Right renal pelvis (tissue), 4 donors: Measurements from ENCODE around the gene PCED1B. TPM values are rescaled to one million over a fixed set of nuclear protein-coding genes. Genes with fewer than 3 reads are reported as not detected.

Experiments used
- DNase-seq, 4 donors: peaks; one replicate each; pipeline ENCODE4 v3.0.0-alpha.2; 2013; ENCODE audit warnings: low read depth in 4 of 4, low spot score in 3 of 4, missing footprints in 1 of 4
- polyA plus RNA-seq, 4 donors: library from polyadenylated mRNA; unstranded; fragments of 120-200 nt; gene quantifications; one replicate each; pipeline ENCODE4 v1.2.1, GENCODE V29; 2013; ENCODE audit not compliant: insufficient read length in 4 of 4

The PCED1B gene
- polyA plus RNA-seq, 4 donors = 4.0 to 5.3 (median 4.4) TPM

DNA sequence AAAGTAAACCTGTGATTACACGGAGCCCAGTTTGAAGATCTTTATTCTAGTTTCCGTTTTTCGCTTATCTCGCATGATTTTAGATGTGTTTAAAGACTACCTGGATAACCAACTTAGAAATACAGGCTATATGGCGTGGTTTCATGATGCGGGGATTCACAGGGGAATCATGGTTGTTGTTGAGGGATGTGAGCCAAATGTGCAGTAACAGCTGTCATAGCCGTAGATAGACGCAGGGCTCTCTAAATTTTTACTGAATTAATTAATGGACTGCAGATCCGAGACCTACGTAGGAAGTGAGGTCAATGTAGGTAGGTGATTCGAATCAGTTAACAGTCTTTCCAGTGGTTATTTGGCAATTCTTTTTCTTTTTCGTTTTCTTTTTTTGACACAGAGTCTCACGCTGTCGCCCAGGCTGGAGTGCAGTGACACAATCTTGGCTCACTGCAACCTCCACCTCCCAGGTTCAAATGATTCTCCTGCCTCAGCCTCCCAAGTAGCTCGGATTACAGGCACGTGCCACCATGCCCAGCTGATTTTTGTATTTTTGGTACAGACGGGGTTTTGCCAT is 145.2 kb downstream of the PCED1B start:
- no peak for DNase-seq

- no peak for DNase-seq
Observed at GRCh38 chr12:47225356-47225755, 145.9 kb downstream of the PCED1B start.

DNA sequence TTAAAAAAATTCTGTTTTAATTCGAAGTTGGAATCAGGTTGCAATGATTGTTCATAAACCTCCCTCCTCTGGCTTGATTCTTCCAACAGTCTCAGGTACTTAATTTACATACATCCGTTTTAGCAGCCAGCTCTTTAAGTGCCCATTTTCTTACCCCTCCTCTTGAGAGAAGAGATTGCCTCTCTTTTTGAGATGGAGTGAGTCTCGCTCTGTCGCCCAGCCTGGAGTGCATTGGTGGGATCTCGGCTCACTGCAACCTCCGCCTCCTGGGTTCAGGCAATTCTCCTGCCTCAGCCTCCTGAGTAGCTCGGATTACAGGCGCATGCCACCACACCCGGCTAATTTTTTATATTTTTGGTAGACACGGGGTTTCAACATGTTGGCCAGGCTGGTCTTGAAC is 146.8 kb downstream of the PCED1B start:
- no peak for DNase-seq

DNA sequence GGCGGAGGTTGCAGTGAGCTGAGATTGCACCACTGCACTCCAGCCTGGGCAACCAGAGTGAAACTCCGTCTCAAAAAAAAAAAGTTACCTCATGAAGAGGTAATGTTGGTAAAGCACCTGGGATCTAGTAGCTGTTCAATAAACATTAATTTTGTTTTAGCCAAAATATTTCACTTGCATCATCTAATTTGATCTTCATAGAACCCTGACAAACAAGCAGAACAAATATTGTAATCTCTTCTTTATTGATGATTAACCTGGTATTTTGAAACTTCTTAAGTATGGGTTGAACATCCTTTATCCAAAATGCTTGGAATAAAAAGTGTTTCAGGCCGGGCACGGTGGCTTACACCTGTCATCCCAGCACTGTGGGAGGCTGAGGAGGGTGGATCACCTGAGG is 149.4 kb downstream of the PCED1B start:
- DNase-seq = no peak

DNA sequence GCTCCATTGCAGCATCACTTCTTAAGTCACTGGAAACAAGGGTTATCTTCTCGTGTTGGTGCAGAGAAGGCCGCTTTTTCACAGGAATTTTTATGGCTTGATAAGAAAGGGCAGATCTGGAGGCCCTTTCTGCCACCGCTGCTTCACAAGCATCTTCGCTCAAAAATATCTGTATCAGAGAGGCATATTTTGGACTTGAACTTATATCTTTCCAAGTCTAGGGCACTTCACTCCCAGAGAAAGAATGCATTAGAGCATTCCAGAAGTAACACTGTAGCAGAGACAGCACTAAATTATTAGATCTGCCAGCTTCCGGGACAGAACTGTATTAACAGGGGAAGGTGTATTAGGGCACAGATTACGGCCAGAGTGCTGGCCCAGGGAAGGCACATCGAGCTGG is 152.0 kb downstream of the PCED1B start:
- no peak for DNase-seq

DNA sequence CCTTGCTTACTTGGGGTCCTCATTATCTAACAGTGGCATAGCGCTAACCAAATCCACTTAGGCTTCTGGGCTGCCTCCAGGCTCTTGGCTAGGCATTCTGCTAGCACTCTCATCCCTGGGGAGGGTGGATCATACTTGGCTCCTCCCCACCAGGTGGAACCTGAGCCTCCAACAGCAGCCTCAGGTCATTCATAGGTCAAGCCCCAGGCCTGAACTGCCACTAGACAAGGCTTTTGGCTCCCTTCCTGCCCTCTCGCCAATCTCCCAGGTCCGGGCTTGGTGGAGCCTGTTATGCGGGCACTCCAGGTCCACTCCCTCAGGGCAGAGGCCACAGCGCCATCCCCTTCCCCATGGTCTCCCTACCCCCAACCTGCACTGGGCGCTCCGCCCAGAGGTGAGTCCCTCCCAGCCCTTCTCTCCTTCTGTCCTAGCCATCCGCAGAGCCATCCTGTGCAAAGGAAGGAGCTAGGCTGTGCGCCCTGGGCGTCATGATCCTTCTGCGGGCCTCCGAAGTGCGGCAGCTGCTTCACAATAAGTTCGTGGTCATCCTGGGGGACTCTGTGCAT is 155.2 kb downstream of the PCED1B start:
- no peak for DNase-seq

GRCh38 chr12:47235258-47236040 is 156.0 kb downstream of the PCED1B start:
- DNase-seq = no peak

DNA sequence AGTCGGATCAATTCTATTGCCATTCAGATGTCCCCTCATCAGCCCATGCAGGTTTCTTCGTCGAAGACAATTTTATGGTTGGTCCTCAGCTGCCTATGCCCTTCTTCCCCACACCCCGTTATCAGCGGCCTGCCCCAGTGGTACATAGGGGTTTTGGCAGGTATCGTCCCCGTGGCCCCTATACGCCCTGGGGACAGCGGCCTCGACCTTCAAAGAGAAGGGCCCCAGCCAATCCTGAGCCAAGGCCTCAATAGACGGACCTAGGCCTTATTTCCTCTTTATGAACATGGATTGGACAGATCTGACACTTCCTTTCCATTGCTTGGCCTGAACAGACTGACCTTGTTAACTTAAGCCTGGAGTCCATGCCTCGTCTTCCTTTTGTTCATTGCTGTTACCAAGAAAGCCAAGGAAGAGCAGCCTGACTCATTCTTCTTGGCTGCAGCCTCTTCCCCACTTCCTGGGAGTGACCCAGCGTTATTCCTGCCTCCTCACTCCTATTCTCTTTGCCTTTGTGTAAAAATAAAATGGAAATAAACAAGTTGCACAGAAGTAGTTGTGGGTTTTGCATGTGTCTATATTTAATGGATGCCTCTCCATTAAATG is 156.8 kb downstream of the PCED1B start:
- no peak for DNase-seq

GRCh38 chr12:47237751-47238211 is 158.4 kb downstream of the PCED1B start:
- DNase-seq = no peak

GRCh38 chr12:47238669-47239114 is 159.3 kb downstream of the PCED1B start:
- DNase-seq = no peak

- DNase-seq = no peak
Observed at GRCh38 chr12:47242426-47242825, 163.0 kb downstream of the PCED1B start.

DNA sequence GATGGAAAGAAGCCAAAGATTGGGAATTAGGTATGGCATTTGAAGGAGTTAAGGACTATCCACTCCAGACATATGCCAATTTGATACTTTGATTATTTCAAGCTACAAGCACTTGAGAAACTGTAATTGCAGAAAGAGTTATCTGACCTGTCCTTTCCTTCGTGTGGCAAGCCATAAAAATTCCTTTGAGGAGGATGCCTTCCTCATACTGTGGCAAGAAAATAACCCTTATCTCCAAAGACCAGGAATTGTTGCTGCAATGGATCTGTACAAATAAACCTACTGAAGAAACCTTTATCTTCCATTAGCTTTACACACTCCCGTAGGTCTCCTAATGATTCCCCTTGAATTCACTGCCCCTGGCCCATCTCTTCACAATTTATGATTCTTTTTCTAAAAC is 165.4 kb downstream of the PCED1B start:
- DNase-seq = no peak

DNA sequence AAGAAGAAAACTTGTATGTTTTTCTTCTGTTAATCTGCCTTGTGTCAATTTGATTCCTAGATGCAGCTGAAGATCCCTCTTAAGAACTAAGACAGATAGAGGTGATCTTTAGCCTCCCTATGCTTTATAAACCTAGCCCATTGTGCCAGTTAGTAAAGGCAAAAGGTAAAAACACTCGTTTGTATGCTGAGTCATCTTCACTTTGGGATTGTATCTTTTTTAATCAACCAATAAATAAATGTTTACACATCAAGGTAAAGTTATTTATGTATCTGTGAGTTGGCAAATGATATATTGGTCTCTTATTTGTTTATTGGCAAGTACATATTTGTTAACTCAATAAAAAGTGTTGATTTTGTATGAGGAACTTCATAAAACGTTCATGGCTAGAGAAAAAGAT is 166.2 kb downstream of the PCED1B start:
- no peak for DNase-seq

- no peak for DNase-seq
Observed at GRCh38 chr12:47247418-47247817, 168.0 kb downstream of the PCED1B start.

- DNase-seq = no peak
Observed at GRCh38 chr12:47249082-47249481, 169.7 kb downstream of the PCED1B start.

DNA sequence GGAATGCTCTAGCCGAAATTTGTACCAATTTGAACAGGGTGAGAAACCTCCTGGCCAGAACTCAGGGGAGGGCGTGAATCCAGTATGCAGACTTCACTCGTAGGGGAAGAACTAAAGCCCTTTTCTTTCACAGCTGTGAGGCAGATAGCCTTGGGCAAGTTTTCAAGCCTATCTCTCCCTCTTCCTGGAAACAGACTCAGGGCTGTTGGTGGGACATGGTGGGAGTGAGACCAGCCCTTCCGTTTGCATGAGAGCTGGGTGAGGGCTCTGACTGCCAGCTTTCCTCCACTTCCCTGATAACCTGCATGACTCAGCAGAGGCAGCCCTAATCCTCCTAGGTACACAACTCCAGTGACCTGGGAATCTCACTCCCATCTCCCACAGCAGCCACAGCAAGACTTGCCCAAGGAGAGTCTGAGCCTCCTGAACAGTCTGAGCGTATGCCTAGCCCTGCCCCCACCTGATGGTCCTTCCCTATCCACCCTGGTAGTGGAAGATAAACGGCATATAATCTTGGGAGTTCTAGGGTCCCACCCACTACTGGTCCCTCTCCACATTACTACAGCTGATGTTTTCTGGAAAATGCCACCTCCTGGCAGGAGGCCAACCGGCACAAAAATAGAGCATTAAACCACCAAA is 170.4 kb downstream of the PCED1B start:
- no peak for DNase-seq

DNA sequence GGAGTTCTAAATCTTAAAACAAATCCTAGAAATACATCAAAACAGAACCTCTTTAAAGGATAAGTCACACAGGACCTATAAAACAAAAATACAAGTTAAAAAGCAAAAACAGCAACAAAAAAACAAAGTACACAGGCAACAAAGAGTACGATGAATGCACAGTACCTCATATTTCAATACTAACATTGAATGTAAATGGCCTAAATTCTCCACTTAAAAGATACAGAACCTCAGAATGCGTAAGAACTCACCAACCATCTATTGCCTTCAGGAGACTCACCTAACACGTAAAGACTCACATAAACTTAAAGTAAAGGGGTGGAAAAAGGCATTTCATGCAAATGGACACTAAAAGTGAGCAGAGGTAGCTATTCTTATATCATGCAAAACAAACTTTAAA is 172.5 kb downstream of the PCED1B start:
- DNase-seq = no peak

DNA sequence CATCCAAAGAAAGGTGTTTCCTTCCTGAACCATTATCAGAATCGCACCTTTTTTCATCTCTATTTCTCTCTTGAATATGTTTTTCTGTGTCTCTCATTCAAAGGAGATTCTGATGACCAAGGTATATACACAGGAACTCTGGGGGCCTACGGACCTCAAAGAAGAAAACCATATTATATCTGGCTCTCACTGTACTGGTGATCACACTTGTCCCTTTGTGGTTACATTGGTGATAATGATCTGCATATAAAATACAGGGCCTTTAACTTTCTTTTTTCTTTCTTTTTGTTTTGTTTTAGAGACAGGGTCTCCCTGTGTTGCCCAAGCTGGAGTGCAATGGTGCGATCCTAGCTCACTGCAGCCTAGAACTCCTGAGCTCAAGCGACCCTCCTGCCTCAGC is 185.5 kb downstream of the PCED1B start:
- DNase-seq = no peak

DNA sequence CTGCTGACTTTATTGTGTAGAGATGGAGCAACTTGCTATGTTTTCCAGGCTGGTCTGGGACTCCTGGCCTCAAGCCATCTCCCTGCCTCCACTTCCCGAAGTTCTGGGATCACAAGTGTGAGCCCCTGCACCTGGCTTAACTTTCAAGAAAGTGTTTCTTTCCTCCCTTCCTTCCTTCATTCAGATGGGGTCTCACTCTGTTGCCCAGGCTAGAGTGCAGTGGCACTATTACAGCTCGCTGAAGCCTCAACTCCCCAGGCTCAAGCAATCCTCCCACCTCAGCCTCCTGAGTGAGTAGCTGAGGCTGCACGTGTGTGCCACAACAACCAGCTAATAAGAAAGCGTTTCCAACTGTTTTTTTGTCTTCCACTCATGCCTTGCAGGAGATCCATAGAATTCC is 186.0 kb downstream of the PCED1B start:
- no peak for DNase-seq

DNA sequence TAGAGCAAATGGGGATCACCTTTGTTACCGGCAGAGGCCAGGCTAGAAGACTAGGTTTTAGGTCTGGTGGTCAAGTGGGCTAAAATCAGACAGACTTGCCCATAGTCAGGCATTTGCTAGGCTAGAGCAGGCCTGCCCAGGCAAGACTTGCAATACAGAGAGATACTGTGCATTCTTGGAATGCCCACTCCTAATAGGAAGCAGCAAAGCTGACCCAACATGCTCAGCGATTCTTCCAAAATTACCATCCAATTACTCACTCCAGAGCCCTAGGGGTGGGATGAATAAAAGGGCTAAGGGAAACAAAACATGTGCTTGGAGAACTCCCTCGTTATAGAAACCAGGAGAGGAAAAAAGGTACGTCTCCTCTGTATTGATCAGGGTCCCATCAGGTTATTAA is 188.2 kb downstream of the PCED1B start:
- no peak for DNase-seq
